ENCODE results near the gene DAZ4. TPM values are rescaled to one million over a fixed set of nuclear protein-coding genes. Genes with fewer than 3 reads are reported as not detected.
"Not testable (repeated sequence)": the region's sequence is repeated elsewhere in the genome, so short reads cannot be mapped to it uniquely, and the experiment has no call there.

DAZ4 gene, protein sequence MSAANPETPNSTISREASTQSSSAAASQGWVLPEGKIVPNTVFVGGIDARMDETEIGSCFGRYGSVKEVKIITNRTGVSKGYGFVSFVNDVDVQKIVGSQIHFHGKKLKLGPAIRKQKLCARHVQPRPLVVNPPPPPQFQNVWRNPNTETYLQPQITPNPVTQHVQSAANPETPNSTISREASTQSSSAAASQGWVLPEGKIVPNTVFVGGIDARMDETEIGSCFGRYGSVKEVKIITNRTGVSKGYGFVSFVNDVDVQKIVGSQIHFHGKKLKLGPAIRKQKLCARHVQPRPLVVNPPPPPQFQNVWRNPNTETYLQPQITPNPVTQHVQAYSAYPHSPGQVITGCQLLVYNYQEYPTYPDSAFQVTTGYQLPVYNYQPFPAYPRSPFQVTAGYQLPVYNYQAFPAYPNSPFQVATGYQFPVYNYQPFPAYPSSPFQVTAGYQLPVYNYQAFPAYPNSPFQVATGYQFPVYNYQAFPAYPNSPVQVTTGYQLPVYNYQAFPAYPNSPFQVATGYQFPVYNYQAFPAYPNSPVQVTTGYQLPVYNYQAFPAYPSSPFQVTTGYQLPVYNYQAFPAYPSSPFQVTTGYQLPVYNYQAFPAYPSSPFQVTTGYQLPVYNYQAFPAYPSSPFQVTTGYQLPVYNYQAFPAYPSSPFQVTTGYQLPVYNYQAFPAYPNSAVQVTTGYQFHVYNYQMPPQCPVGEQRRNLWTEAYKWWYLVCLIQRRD
- not detected in 2 replicates for total RNA-seq (2014; rRNA removed; shearing (Covaris generic))
- not detected in 2 replicates for polyA plus RNA-seq (2015; cell fraction: cytosol; rRNA removed)
- polyA plus RNA-seq (2015; cell fraction: nucleus; rRNA removed) = not detected in 2 replicates

DNA sequence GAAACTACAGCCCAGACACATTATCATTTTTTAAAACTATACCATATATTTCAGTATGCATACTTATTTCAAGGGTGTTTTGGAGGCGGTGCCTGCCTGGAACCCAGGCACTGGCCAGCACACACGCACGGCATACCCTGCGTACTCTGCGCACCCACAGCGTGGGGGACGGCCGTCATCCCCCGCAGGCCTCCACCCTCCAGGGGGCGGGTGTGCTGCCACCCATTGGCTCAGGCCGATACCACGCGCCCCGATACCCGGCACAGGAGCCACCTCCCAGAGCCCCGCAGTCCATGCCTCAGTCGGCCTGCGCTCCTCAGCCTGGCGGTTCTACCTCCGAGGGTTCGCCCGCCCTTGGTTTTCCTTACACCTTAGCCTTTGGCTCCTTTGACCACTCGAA is at the start of gene DAZ4:
DAZ4 (plus strand) TSS at position 301 of the 400 bp plus-strand sequence. CDS start 208 bp downstream, outside the sequence.
- DNase-seq (ENCODE audit: low read depth, low spot score); in situ Hi-C loops (cut with HindIII; ENCODE audit: low pct_unique_long_range_greater_than_20kb, low sequenced_read_pairs): not testable (repeated sequence)

DNA sequence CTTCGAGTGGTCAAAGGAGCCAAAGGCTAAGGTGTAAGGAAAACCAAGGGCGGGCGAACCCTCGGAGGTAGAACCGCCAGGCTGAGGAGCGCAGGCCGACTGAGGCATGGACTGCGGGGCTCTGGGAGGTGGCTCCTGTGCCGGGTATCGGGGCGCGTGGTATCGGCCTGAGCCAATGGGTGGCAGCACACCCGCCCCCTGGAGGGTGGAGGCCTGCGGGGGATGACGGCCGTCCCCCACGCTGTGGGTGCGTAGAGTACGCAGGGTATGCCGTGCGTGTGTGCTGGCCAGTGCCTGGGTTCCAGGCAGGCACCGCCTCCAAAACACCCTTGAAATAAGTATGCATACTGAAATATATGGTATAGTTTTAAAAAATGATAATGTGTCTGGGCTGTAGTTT is 20.4 kb upstream of the DAZ4 start, which contains the start of gene DAZ3:
DAZ3 (minus strand) TSS at position 101 of the 400 bp plus-strand sequence. CDS start 208 bp downstream, outside the sequence.
- DNase-seq (ENCODE audit: low read depth, low spot score); in situ Hi-C loops (cut with HindIII; ENCODE audit: low pct_unique_long_range_greater_than_20kb, low sequenced_read_pairs): not testable (repeated sequence)

GRCh38 chrY:24821836-24822235 is 11.9 kb upstream of the DAZ4 start:
- DNase-seq (ENCODE audit: low read depth, low spot score); in situ Hi-C loops (cut with HindIII; ENCODE audit: low pct_unique_long_range_greater_than_20kb, low sequenced_read_pairs): not testable (repeated sequence)

- in situ Hi-C loops (cut with HindIII; ENCODE audit: low pct_unique_long_range_greater_than_20kb, low sequenced_read_pairs) = not testable (repeated sequence)
These were observed 9.4 kb upstream of the DAZ4 start for GRCh38 chrY:24824184-24824879.

GRCh38 chrY:24825069-24825468 is 8.7 kb upstream of the DAZ4 start:
- in situ Hi-C loops (cut with HindIII; ENCODE audit: low pct_unique_long_range_greater_than_20kb, low sequenced_read_pairs) = not testable (repeated sequence)

More at GRCh38 chrY:24824184-24824879, 9.4 kb upstream of the DAZ4 start:
- DNase-seq (ENCODE audit: low read depth, low spot score) = not testable (repeated sequence)

More at GRCh38 chrY:24825069-24825468, 8.7 kb upstream of the DAZ4 start:
- not testable (repeated sequence) for DNase-seq (ENCODE audit: low read depth, low spot score)

Other genes with a start within 250 kb of the DAZ4 start
- not detected in 2 replicates for gene BPY2B, start 215.9 kb upstream of the DAZ4 start, total RNA-seq (2014; rRNA removed; shearing (Covaris generic))
- gene DAZ3, start 20.5 kb upstream of the DAZ4 start, total RNA-seq (2014; rRNA removed; shearing (Covaris generic)) = not detected in 2 replicates
- gene BPY2C, start 218.2 kb downstream of the DAZ4 start, total RNA-seq (2014; rRNA removed; shearing (Covaris generic)) = not detected in 2 replicates